ENCODE data around the gene SLC26A6. TPM values are rescaled to one million over a fixed set of nuclear protein-coding genes. Genes with fewer than 3 reads are reported as not detected.

The SLC26A6 gene
- total and polyA plus RNA-seq, 2 of the 13 experiments (the other 11 are each of a cell fraction or from before 2014, with no cell fraction given) = 40.7 to 184 TPM

- TF ChIP-seq ZNF747 (CRISPR knock-in tag; IDR thresholded peaks at IDR 0.05; ENCODE audit: borderline replicate concordance) (peak; percentile 100), ZNF749 (CRISPR knock-in tag; IDR thresholded peaks at IDR 0.05; ENCODE audit: borderline replicate concordance) (peak; percentile 100), SETDB1 (CRISPR knock-in tag; IDR thresholded peaks at IDR 0.05; ENCODE audit: borderline replicate concordance) (no peak; the same call in 1 of the 2 replicates), MAFF (IDR thresholded peaks at IDR 0.05; ENCODE audit: low read depth, low read length) (no peak), NCOR1 (IDR thresholded peaks at IDR 0.05; ENCODE audit: borderline replicate concordance, low read length) (no peak), GLI4 (CRISPR knock-in tag; IDR thresholded peaks at IDR 0.05; ENCODE audit: borderline replicate concordance) (peak; percentile 100), ZNF678 (CRISPR knock-in tag; IDR thresholded peaks at IDR 0.05) (peak; percentile 100), ZNF512B (CRISPR knock-in tag; IDR thresholded peaks at IDR 0.05; ENCODE audit: borderline replicate concordance) (peak; percentile 71; the same call in 1 of the 2 replicates), ZNF614 (CRISPR knock-in tag; IDR thresholded peaks at IDR 0.05; ENCODE audit: borderline replicate concordance) (peak; percentile 100), ZNF256 (CRISPR knock-in tag; conservative IDR thresholded peaks at IDR 0.05) (peak; percentile 100), SOX6 (IDR thresholded peaks at IDR 0.05) (no peak), SOX6 (CRISPR knock-in tag; IDR thresholded peaks at IDR 0.05) (peak; percentile 91), ZBTB26 (CRISPR knock-in tag; IDR thresholded peaks at IDR 0.05; ENCODE audit: borderline replicate concordance) (peak; percentile 99), ZNF512 (CRISPR knock-in tag; IDR thresholded peaks at IDR 0.05) (peak; percentile 82), ZC3H4 (CRISPR knock-in tag; IDR thresholded peaks at IDR 0.05; ENCODE audit: borderline replicate concordance) (peak; percentile 98), FOXO1 (CRISPR knock-in tag; IDR thresholded peaks at IDR 0.05) (peak; percentile 99), PATZ1 (CRISPR knock-in tag; IDR thresholded peaks at IDR 0.05) (peak; percentile 97), PHB2 (IDR thresholded peaks at IDR 0.05; ENCODE audit: partially characterized antibody) (no peak), FOXJ3 (CRISPR knock-in tag; IDR thresholded peaks at IDR 0.05; ENCODE audit: borderline replicate concordance) (peak; percentile 98), ZNF572 (CRISPR knock-in tag; IDR thresholded peaks at IDR 0.05) (peak; percentile 81; the same call in 1 of the 2 replicates), JUN (CRISPR knock-in tag; IDR thresholded peaks at IDR 0.05) (peak; percentile 97), DMAP1 (CRISPR knock-in tag; IDR thresholded peaks at IDR 0.05) (peak; percentile 95), KLF6 (CRISPR knock-in tag; IDR thresholded peaks at IDR 0.05) (peak; percentile 100)
These were observed 26.4 kb upstream of the SLC26A6 start (continued) for GRCh38 chr3:48661501-48662144.

Measured in HepG2 (cell line).